Smooth muscle cell (in vitro differentiated cells): ENCODE measurements around the gene PLPPR1. TPM values are rescaled to one million over a fixed set of nuclear protein-coding genes. Genes with fewer than 3 reads are reported as not detected.

Experiments
- DNase-seq: peaks from one replicate; lab custom pipeline; 2025; ENCODE audit not compliant: unreplicated experiment; lab: John Stamatoyannopoulos, UW
- H2AFZ ChIP-seq: fragments of 200-600 bp; sonication (generic); 2 replicates; pipeline ENCODE4 v1.6.0; 2016; ENCODE audit warnings: antibody characterized with exemption, low read depth, mild to moderate bottlenecking
- H3F3A ChIP-seq: fragments of 200-600 bp; sonication (generic); 2 replicates; pipeline ENCODE4 v1.6.0; 2017; ENCODE audit warnings: antibody characterized with exemption, low read depth
- H3K27ac ChIP-seq: fragments of 200-600 bp; sonication (generic); 2 replicates; pipeline ENCODE4 v1.5.1; 2016; ENCODE audit warnings: low read depth, mild to moderate bottlenecking
- H3K27me3 ChIP-seq: fragments of 200-600 bp; sonication (generic); 2 replicates; pipeline ENCODE4 v1.6.1; 2016; ENCODE audit warnings: low read depth, mild to moderate bottlenecking
- H3K36me3 ChIP-seq: fragments of 200-600 bp; sonication (generic); 2 replicates; pipeline ENCODE4 v1.5.1; 2016; ENCODE audit warnings: low read depth
- H3K4me1 ChIP-seq: fragments of 200-600 bp; sonication (generic); 2 replicates; pipeline ENCODE4 v1.5.1; 2016; ENCODE audit warnings: low read depth
- H3K4me2 ChIP-seq: fragments of 200-600 bp; sonication (generic); 2 replicates; pipeline ENCODE4 v1.6.0; 2016; ENCODE audit warnings: mild to moderate bottlenecking
- H3K4me3 ChIP-seq: fragments of 200-600 bp; sonication (generic); 2 replicates; pipeline ENCODE4 v1.5.1; 2016; ENCODE audit warnings: mild to moderate bottlenecking
- H3K79me2 ChIP-seq: fragments of 200-600 bp; sonication (generic); 2 replicates; pipeline ENCODE4 v1.6.0; 2016; ENCODE audit warnings: low read depth, mild to moderate bottlenecking
- H3K9ac ChIP-seq: fragments of 200-600 bp; sonication (generic); 2 replicates; pipeline ENCODE4 v1.6.0; 2016; ENCODE audit warnings: low read depth
- H3K9me3 ChIP-seq: fragments of 200-600 bp; sonication (generic); replicated peaks from 2 replicates; pipeline ENCODE4 v1.5.1; 2016; ENCODE audit warnings: low read depth
- H4K20me1 ChIP-seq: fragments of 200-600 bp; sonication (generic); 2 replicates; pipeline ENCODE4 v1.6.0; 2016; ENCODE audit warnings: low read depth
- WGBS: methylation state at CpG from one replicate; pipeline ENCODE4 v1.1.7; 2016; ENCODE audit warnings: low lambda C conversion rate; 5-methylcytosine and 5-hydroxymethylcytosine counted together
- polyA plus RNA-seq: library from polyadenylated mRNA; unstranded; fragments of >200 nt; fragmentation: Nextera tagmentation; extraction: Ambion mirVana; gene quantifications from 2 replicates; pipeline ENCODE4 v1.2.1, GENCODE V29; 2016
- total RNA-seq: library from RNA; depleted of rRNA; stranded (reverse); fragments of >200 nt; gene quantifications from 2 replicates; pipeline ENCODE4 v1.2.3, GENCODE V29; 2014
- TF ChIP-seq, protein P1 (sequence below): fragments of 200-600 bp; sonication (generic); IDR thresholded peaks from 2 replicates; pipeline ENCODE4 v1.5.1; 2017; ENCODE audit warnings: borderline replicate concordance, mild to moderate bottlenecking, antibody characterized with exemption; ENCODE audit not compliant: insufficient read depth, poor library complexity, severe bottlenecking

Gene PLPPR1
- total and polyA plus RNA-seq, 2 experiments from 2014 or later = not detected

DNA sequence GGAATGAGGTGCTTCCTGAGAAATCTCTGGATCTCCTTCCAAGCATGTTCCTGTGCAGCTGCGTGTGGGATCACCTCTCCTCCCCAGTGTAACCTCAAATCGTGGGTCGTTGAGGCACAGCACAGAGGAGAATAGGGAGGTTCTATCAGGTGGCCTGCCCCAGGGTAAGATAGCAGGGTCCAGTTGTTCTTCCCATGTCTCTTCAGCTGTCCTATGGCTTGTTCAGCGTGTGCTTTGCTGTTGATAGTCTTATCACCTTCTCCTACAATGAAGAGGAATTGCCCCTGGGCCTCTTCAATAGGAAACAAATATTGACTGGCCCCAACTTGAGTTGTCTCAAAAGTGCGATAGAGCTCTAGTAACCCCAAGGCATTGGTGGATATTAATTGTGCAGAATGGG, 333.9 kb downstream of the PLPPR1 start:
- Histone ChIP-seq H3K4me2 (no peak overlapping the region), H3K79me2 (no peaks in the 10 kb centered on the region), H3F3A (no peaks in the 10 kb centered on the region), H3K36me3 (no peaks in the 10 kb centered on the region), H3K27ac (no peak overlapping the region), H4K20me1 (no peaks in the 10 kb centered on the region), H2AFZ (no peak overlapping the region), H3K4me1 (peaks cover 4% of the 10 kb centered on the region), H3K27me3 (no peaks in the 10 kb centered on the region), H3K9ac (no peak overlapping the region), H3K9me3 (no peaks in the 10 kb centered on the region), H3K4me3 (no peak overlapping the region)
- TF ChIP-seq, protein P1, sequence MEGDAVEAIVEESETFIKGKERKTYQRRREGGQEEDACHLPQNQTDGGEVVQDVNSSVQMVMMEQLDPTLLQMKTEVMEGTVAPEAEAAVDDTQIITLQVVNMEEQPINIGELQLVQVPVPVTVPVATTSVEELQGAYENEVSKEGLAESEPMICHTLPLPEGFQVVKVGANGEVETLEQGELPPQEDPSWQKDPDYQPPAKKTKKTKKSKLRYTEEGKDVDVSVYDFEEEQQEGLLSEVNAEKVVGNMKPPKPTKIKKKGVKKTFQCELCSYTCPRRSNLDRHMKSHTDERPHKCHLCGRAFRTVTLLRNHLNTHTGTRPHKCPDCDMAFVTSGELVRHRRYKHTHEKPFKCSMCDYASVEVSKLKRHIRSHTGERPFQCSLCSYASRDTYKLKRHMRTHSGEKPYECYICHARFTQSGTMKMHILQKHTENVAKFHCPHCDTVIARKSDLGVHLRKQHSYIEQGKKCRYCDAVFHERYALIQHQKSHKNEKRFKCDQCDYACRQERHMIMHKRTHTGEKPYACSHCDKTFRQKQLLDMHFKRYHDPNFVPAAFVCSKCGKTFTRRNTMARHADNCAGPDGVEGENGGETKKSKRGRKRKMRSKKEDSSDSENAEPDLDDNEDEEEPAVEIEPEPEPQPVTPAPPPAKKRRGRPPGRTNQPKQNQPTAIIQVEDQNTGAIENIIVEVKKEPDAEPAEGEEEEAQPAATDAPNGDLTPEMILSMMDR = no peak
- DNase-seq = no peak
- 86% methylated on average over 5 of the region's 5 CpGs for WGBS

DNA sequence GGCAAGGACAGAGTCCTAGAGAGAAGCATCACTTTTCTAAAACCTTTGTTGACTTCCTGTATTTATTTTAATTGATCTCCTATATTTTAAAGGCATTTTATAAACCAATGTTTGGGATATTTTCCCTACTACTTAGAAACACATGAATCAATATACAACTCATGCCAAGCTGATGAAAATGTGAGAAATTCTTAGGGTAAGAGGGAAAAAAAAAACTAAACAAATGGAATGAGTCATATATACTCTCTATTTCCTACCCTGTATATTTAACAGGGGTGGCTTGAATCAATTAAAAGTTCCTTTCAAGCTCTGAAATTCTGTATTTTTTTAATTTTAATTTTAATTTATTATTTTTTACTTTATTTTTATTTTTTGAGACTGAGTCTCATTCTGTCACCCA, 336.7 kb downstream of the PLPPR1 start:
- Histone ChIP-seq H3K4me1 (peaks cover 4% of the 10 kb centered on the region), H3K4me3 (no peak overlapping the region), H2AFZ (no peak overlapping the region), H3K27me3 (no peaks in the 10 kb centered on the region), H3K27ac (no peak overlapping the region), H3F3A (no peaks in the 10 kb centered on the region), H3K9ac (no peak overlapping the region), H4K20me1 (no peaks in the 10 kb centered on the region), H3K4me2 (no peak overlapping the region), H3K9me3 (no peaks in the 10 kb centered on the region), H3K36me3 (no peaks in the 10 kb centered on the region), H3K79me2 (no peaks in the 10 kb centered on the region)
- TF ChIP-seq, protein P1 = no peak
- no peak for DNase-seq

DNA sequence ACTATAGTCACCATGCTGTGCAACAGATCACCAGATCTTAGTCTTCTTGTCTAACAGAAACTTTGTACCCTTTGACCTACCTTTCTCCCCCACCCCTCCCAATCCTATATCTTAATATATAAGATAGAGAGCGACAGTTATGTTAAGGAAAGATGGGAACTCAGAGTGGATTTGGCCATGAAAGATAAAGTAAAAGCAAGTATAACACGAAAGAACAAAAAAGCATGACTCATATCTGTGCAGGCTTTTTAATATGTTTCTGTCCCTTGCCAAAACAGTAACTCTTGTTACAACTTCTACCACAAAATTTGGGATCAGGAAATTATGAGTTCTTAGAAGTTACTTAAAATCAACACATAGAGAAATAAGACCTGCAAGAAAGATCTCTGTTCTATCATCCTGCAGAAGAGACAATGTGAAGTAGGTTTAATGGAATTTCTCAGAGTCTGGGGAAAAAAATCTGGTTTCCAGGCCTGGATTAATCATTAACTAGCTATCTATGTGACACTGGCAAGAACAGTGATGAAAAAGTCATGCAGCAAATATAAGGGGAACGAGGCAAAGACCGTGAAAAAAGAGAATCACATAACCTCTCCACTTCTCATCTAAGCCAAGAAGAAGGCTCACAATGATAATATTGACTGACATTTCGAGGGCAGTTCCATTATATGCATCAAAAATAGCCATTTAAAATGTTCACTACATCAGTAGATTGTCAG, 337.7 kb downstream of the PLPPR1 start:
- Histone ChIP-seq H3K4me1 (peaks cover 4% of the 10 kb centered on the region), H4K20me1 (no peaks in the 10 kb centered on the region), H3K27ac (no peak overlapping the region), H3K79me2 (no peaks in the 10 kb centered on the region), H3K9ac (no peak overlapping the region), H3K4me2 (peak overlapping the region; percentile 63), H3F3A (no peaks in the 10 kb centered on the region), H3K9me3 (no peaks in the 10 kb centered on the region), H2AFZ (no peak overlapping the region), H3K27me3 (no peaks in the 10 kb centered on the region), H3K4me3 (no peak overlapping the region), H3K36me3 (no peaks in the 10 kb centered on the region)
- TF ChIP-seq, protein P1 = no peak
- no peak for DNase-seq
- WGBS = 37% methylated on average over 5 of the region's 5 CpGs

DNA sequence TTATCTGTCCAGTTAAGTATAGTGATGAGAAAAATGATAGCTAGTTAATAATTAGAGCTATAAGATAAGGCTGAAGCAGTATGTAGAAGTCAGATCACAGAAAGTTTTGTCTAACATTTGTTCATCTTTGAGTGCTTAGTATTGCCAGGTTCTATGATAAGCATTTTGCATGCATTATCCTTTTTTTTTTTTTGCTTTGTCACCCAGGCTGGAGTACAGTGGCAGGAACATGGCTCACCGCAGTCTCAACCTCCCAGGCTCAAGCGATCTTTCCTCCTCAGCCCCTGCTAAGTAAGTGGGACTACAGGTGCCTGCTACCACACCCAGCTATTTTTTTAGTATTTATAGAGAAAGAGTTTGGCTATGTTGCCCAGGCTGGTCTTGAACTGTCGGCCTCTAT, 338.8 kb downstream of the PLPPR1 start:
- WGBS = 96% methylated on average over 3 of the region's 3 CpGs
- no peak for DNase-seq
- TF ChIP-seq, protein P1 = no peak
- H3F3A ChIP-seq = no peaks in the 10 kb centered on the region
- H3K36me3 ChIP-seq = no peaks in the 10 kb centered on the region
- no peak overlapping the region for H3K4me3 ChIP-seq
- no peaks in the 10 kb centered on the region for H4K20me1 ChIP-seq
- H3K79me2 ChIP-seq = no peaks in the 10 kb centered on the region
- H2AFZ ChIP-seq = no peak overlapping the region
- H3K4me2 ChIP-seq = no peak overlapping the region
- no peak overlapping the region for H3K27ac ChIP-seq
- H3K27me3 ChIP-seq = no peaks in the 10 kb centered on the region
- peaks cover 4% of the 10 kb centered on the region for H3K4me1 ChIP-seq
- no peak overlapping the region for H3K9ac ChIP-seq
- H3K9me3 ChIP-seq = no peaks in the 10 kb centered on the region
